ENCODE measurements around the gene ZBTB14.

ZBTB14 gene

GRCh38 chr18:5287854-5288253 is 7.7 kb downstream of the ZBTB14 start:
- DNase-seq, result no peak

GRCh38 chr18:5286525-5286924 is 9.0 kb downstream of the ZBTB14 start:
- DNase-seq, result no peak

GRCh38 chr18:5285326-5285725 is 10.2 kb downstream of the ZBTB14 start:
- no peak for DNase-seq

- DNase-seq, result no peak
Observed at GRCh38 chr18:5284808-5285207, 10.7 kb downstream of the ZBTB14 start.

GRCh38 chr18:5282770-5283169 is 12.8 kb downstream of the ZBTB14 start:
- no peak for DNase-seq

GRCh38 chr18:5276947-5277346 is 18.6 kb downstream of the ZBTB14 start:
- DNase-seq, result no peak

- no peak for DNase-seq
Observed at GRCh38 chr18:5275872-5276271, 19.7 kb downstream of the ZBTB14 start.

- DNase-seq, result no peak
Observed at GRCh38 chr18:5268874-5269273, 26.7 kb downstream of the ZBTB14 start.

GRCh38 chr18:5266721-5267120 is 28.8 kb downstream of the ZBTB14 start:
- DNase-seq, result no peak

- DNase-seq, result peak; percentile 17
Observed at GRCh38 chr18:5253910-5254309, 41.6 kb downstream of the ZBTB14 start.

- DNase-seq, result no peak
Observed at GRCh38 chr18:5251117-5251516, 44.4 kb downstream of the ZBTB14 start.

- no peak for DNase-seq
Observed at GRCh38 chr18:5250603-5251002, 44.9 kb downstream of the ZBTB14 start.

GRCh38 chr18:5244941-5245340 is 50.6 kb downstream of the ZBTB14 start:
- DNase-seq, result no peak

GRCh38 chr18:5239447-5239846 is 56.1 kb downstream of the ZBTB14 start:
- no peak for DNase-seq

All from activated CD4-positive, alpha-beta T cell treated with anti-CD3 and anti-CD28 coated beads, Interleukin-2, amount 50 U/mL, for 16 hours (primary cell).